Left colon (tissue), 2 donors: ENCODE measurements around the gene RTEL1. TPM values are rescaled to one million over a fixed set of nuclear protein-coding genes. Genes with fewer than 3 reads are reported as not detected.

Experiments
- ATAC-seq: fragments of 200-7000 bp; cut with Tn5 transposase; one replicate; pipeline ENCODE4 v1.9.1; 2020; ENCODE audit warnings: mild to moderate bottlenecking, moderate library complexity
- DNase-seq, 2 donors: peaks; one replicate each; pipeline ENCODE4 v3.0.0-alpha.2; 2020
- intact Hi-C, 2 donors: fragments of 100-400 bp; cut with DNase I in 1 of 2; cut with micrococcal nuclease in 1 of 2; formaldehyde crosslinking; loops; one replicate each; pipeline versions ENCODE4 v1.11.2 to v1.14.0; 2022; cut with DNase I, micrococcal nuclease
- total RNA-seq, 2 donors: library from RNA; stranded (reverse); fragmentation: NEBNext Ultra II Directional; extraction: Animal tissue kit (Norgen Biotek cat#: 25700); gene quantifications; one replicate each; pipeline ENCODE4 v1.2.1, GENCODE V29; 2021
- donor health status: DM: no; HTN: no; CAD: no.
- donor health status: DM: yes; HTN: yes; CAD: no.

The RTEL1 gene
- total RNA-seq, 2 donors from 2014 or later = 16.9 to 34.6 TPM

- no peak for DNase-seq
- ATAC-seq = no peak
- intact Hi-C loops = no loop called here
Measured at GRCh38 chr20:63741676-63742380, 83.7 kb downstream of the RTEL1 start.

GRCh38 chr20:63742381-63743024 lies 84.4 kb downstream of the RTEL1 start:
- intact Hi-C loops = no loop called here
- ATAC-seq = no peak
- DNase-seq = no peak

GRCh38 chr20:63743210-63743970 lies 85.3 kb downstream of the RTEL1 start:
- no peak for DNase-seq
- no peak for ATAC-seq
- intact Hi-C loops = no loop called here

- ATAC-seq (no peak), DNase-seq (no peak)
- intact Hi-C loops = no loop called here
Measured at GRCh38 chr20:63744158-63744557, 86.0 kb downstream of the RTEL1 start.

- intact Hi-C loops = no loop called here
- DNase-seq = no peak
- ATAC-seq = no peak
Measured at GRCh38 chr20:63744574-63745423, 86.7 kb downstream of the RTEL1 start.

GRCh38 chr20:63745424-63745805 lies 87.3 kb downstream of the RTEL1 start:
- DNase-seq (no peak), ATAC-seq (no peak)
- intact Hi-C loops = no loop called here

Other genes starting within 250 kb of the RTEL1 start
- gene KCNQ2, start 185.7 kb upstream of the RTEL1 start, total RNA-seq = under 1 TPM; 0.21 to 0.28 TPM
- gene EEF1A2, start 159.2 kb upstream of the RTEL1 start, total RNA-seq = 1 to 10 TPM; 1.3 to 1.8 TPM
- gene PPDPF, start 137.5 kb upstream of the RTEL1 start, total RNA-seq = 100 to 1,000 TPM; 554 to 564 TPM
- 100 to 1,000 TPM in 1 of 2 donors, 10 to 100 TPM in 1; 85.7 to 117 TPM for gene PTK6, start 120.9 kb upstream of the RTEL1 start, total RNA-seq
- 1 to 10 TPM; 2.4 to 4.6 TPM for gene SRMS, start 110.6 kb upstream of the RTEL1 start, total RNA-seq
- gene FNDC11, start 104.2 kb upstream of the RTEL1 start, total RNA-seq = under 1 TPM in 1 of 2 donors, not detected in 1; 0.42 TPM
- gene HELZ2, start 84.1 kb upstream of the RTEL1 start, total RNA-seq = 10 to 100 TPM; 39.2 to 43.0 TPM
- 10 to 100 TPM in 1 of 2 donors, 1 to 10 TPM in 1; 9.7 to 11.6 TPM for gene GMEB2, start 31.2 kb upstream of the RTEL1 start, total RNA-seq
- gene STMN3, start 4.9 kb upstream of the RTEL1 start, total RNA-seq = 1 to 10 TPM; 2.9 to 5.5 TPM
- gene TNFRSF6B, start 38.3 kb downstream of the RTEL1 start, total RNA-seq = 1 to 10 TPM in 1 of 2 donors, not detected in 1; 8.9 TPM
- gene ARFRP1, start 49.7 kb downstream of the RTEL1 start, total RNA-seq = 10 to 100 TPM; 52.2 to 69.5 TPM
- 10 to 100 TPM; 31.4 to 32.4 TPM for gene ZGPAT, start 49.7 kb downstream of the RTEL1 start, total RNA-seq
- gene LIME1, start 78.4 kb downstream of the RTEL1 start, total RNA-seq = 10 to 100 TPM; 11.1 to 13.4 TPM
- 10 to 100 TPM; 41.2 to 48.0 TPM for gene SLC2A4RG, start 81.5 kb downstream of the RTEL1 start, total RNA-seq
- gene ZBTB46, start 173.0 kb downstream of the RTEL1 start, total RNA-seq = 1 to 10 TPM; 3.0 to 5.6 TPM
- gene ABHD16B, start 203.2 kb downstream of the RTEL1 start, total RNA-seq = not detected
- gene TPD52L2, start 207.0 kb downstream of the RTEL1 start, total RNA-seq = 10 to 100 TPM; 49.5 to 58.5 TPM
- 10 to 100 TPM; 55.3 to 79.4 TPM for gene DNAJC5, start 236.8 kb downstream of the RTEL1 start, total RNA-seq